Stomach (tissue), 9 donors: ENCODE results near the gene CHTF18. TPM values are rescaled to one million over a fixed set of nuclear protein-coding genes. Genes with fewer than 3 reads are reported as not detected.

ENCODE experiments used
- DNase-seq, 2 donors: peaks; one replicate each; pipeline versions ENCODE4 v3.0.0 to v3.0.0-alpha.2; 2013 to 2019
- H3K27ac ChIP-seq, 5 donors: fragments of 200-600 bp in 4 of 5; sonication (generic) in 4 of 5; one replicate each; pipeline ENCODE4 v1.5.1; 2013 to 2019; ENCODE audit warnings: mild to moderate bottlenecking in 1 of 5, moderate library complexity in 1 of 5
- H3K27me3 ChIP-seq, 3 donors: fragments of 200-600 bp; sonication (generic); one replicate each; pipeline ENCODE4 v1.5.1; 2017 to 2019; ENCODE audit warnings: mixed run types in 1 of 3
- H3K36me3 ChIP-seq, 4 donors: fragments of 200-600 bp; sonication (generic); 1 replicate in 3 of 4; 2 replicates in 1 of 4; pipeline ENCODE4 v1.5.1; 2016 to 2019
- H3K4me1 ChIP-seq, 4 donors: fragments of 200-600 bp; sonication (generic); one replicate each; pipeline ENCODE4 v1.5.1; 2016 to 2019
- H3K4me3 ChIP-seq, 4 donors: fragments of 200-600 bp; sonication (generic) in 3 of 4; one replicate each; pipeline ENCODE4 v1.5.1; 2016 to 2019; ENCODE audit warnings: mild to moderate bottlenecking in 1 of 4
- H3K9me3 ChIP-seq, 4 donors: fragments of 200-600 bp; sonication (generic); one replicate each; pipeline ENCODE4 v1.5.1; 2016 to 2019
- EP300 ChIP-seq: sonication (generic); formaldehyde crosslinking; IDR thresholded peaks from one replicate; pipeline ENCODE4 v1.6.1; 2017; ENCODE audit warnings: antibody characterized with exemption
- POLR2A ChIP-seq, 4 donors: fragments of 450-650 bp; IDR thresholded peaks; one replicate each; pipeline ENCODE4 v1.6.1; 2016; ENCODE audit warnings: antibody characterized with exemption in 4 of 4, control low read depth in 2 of 4, mild to moderate bottlenecking in 1 of 4, moderate library complexity in 1 of 4
- POLR2AphosphoS5 ChIP-seq, 3 donors: sonication (generic); formaldehyde crosslinking; IDR thresholded peaks; one replicate each; pipeline ENCODE4 v1.6.1; 2016; ENCODE audit warnings: antibody characterized with exemption in 3 of 3
- WGBS, 5 donors: extraction: QIAGEN DNeasy Blood & Tissue Kit in 3 of 5; methylation state at CpG; one replicate each; pipeline versions ENCODE4 v1.1.5 to v1.1.7; 2013 to 2018; 5-methylcytosine and 5-hydroxymethylcytosine counted together
- intact Hi-C: fragments of 100-400 bp; cut with DNase I; formaldehyde crosslinking; loops from one replicate; pipeline ENCODE4 v1.15.1; 2023; ENCODE audit warnings: low total_unique reads
- polyA plus RNA-seq, 3 donors: library from polyadenylated mRNA; stranded (reverse); fragments of 200-250 nt; gene quantifications; one replicate each; pipeline ENCODE4 v1.2.3, GENCODE V29; 2013
- total RNA-seq, 5 donors: library from RNA; depleted of rRNA; stranded (reverse); fragments of >200 nt; gene quantifications; one replicate each; pipeline versions ENCODE4 v1.1.0 to v1.2.3, GENCODE V29; 2014 to 2016
- TF ChIP-seq, protein P1 (sequence below), 7 experiments: fragments of 450-650 bp in 4 of 7; fragments of 200-600 bp in 3 of 7; sonication (generic) in 3 of 7; IDR thresholded peaks; one replicate each; pipeline ENCODE4 v1.5.1; 2016 to 2019; ENCODE audit warnings: antibody characterized with exemption in 7 of 7, control low read depth in 2 of 7, mild to moderate bottlenecking in 1 of 7
- donor health status: healthy with polysubstance abuse.
- donor health status: Bipolar disorder and iron deficiency.
- donor health status: healthy.

CHTF18 gene
- total and polyA plus RNA-seq, 8 donors: 2.9 to 143 (median 21.5) TPM

DNA sequence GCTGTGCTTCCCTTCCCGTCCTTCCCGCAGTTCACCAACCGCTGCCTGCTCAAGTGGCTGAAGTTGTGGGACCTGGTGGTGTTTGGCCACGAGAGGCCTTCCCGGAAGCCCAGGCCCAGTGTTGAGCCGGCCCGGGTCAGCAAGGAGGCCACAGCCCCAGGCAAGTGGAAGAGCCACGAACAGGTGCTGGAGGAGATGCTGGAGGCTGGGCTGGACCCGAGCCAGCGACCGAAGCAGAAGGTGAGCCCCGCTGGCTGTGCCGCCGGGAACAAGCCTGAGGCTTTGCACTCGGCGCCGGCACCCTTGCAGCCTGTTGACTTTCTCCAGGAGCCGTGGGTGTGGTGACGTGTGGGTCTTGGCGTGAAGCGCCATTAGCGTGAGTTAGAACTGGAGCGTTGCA, 2.7 kb downstream of the CHTF18 start:
- Histone ChIP-seq H3K4me3 (no peak overlapping the region), H3K27ac (no peak overlapping the region), H3K9me3 (no peaks in the 10 kb centered on the region), H3K36me3 (peaks cover 3 to 43% (median 23%) of the 10 kb centered on the region in 4 donors), H3K4me1 (peaks cover 22 to 30% (median 27%) of the 10 kb centered on the region in 4 donors), H3K27me3 (peaks cover 0 to 7% (median 0%) of the 10 kb centered on the region in 3 donors)
- no peak for DNase-seq
- WGBS, 5 donors: 95 to 97% (median 96%) methylated on average over 15 to 23 of the region's 23 CpGs
- no peak for TF ChIP-seq POLR2AphosphoS5 (IDR thresholded peaks at IDR 0.05)
- no peak for TF ChIP-seq EP300
- TF ChIP-seq POLR2A (IDR thresholded peaks at IDR 0.05): no peak
- TF ChIP-seq, protein P1, sequence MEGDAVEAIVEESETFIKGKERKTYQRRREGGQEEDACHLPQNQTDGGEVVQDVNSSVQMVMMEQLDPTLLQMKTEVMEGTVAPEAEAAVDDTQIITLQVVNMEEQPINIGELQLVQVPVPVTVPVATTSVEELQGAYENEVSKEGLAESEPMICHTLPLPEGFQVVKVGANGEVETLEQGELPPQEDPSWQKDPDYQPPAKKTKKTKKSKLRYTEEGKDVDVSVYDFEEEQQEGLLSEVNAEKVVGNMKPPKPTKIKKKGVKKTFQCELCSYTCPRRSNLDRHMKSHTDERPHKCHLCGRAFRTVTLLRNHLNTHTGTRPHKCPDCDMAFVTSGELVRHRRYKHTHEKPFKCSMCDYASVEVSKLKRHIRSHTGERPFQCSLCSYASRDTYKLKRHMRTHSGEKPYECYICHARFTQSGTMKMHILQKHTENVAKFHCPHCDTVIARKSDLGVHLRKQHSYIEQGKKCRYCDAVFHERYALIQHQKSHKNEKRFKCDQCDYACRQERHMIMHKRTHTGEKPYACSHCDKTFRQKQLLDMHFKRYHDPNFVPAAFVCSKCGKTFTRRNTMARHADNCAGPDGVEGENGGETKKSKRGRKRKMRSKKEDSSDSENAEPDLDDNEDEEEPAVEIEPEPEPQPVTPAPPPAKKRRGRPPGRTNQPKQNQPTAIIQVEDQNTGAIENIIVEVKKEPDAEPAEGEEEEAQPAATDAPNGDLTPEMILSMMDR (IDR thresholded peaks at IDR 0.05): no peak
- intact Hi-C loops: no loop called here

DNA sequence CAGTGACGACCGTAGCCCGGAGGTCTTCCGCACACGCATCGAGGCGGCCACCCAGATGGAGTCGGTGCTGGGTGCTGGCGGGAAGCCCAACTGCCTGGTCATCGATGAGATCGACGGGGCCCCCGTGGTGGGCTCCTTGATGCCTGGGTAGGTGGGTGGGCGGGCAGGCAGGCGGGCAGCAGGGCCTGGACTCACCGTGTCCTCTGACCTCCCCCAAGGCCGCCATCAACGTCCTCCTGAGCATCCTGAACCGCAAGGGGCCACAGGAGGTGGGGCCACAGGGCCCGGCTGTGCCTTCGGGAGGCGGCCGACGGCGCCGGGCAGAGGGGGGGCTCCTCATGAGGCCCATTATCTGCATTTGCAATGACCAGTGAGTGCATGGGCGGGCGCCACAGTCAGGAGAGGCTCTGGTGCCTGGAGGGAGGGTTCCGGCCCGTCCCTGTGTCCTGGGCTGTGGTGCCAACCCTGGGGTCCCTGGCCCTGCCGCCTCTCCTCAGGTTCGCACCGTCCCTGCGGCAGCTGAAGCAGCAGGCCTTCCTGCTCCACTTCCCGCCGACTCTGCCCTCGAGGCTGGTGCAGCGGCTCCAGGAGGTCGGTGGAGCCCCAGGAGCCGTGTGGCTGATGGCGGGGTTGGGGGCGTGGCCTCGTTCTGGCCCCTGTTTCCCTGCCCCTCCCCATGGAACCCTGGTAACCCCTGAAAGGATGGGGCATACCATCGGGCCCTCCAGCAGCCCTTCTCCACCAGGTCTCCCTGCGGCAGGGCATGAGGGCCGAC, 4.0 kb downstream of the CHTF18 start:
- Histone ChIP-seq H3K9me3 (no peaks in the 10 kb centered on the region), H3K4me1 (peaks cover 13 to 20% (median 17%) of the 10 kb centered on the region in 4 donors), H3K4me3 (no peak overlapping the region), H3K27me3 (peaks cover 0 to 20% (median 2%) of the 10 kb centered on the region in 3 donors), H3K27ac (no peak overlapping the region), H3K36me3 (peaks cover 0 to 32% (median 13%) of the 10 kb centered on the region in 4 donors)
- no peak for DNase-seq
- TF ChIP-seq POLR2AphosphoS5 (IDR thresholded peaks at IDR 0.05): no peak
- TF ChIP-seq EP300: no peak
- TF ChIP-seq, protein P1 (IDR thresholded peaks at IDR 0.05): no peak
- no peak for TF ChIP-seq POLR2A (IDR thresholded peaks at IDR 0.05)
- WGBS, 5 donors: 89 to 97% (median 93%) methylated on average over 35 to 46 of the region's 46 CpGs
- intact Hi-C loops: no loop called here

DNA sequence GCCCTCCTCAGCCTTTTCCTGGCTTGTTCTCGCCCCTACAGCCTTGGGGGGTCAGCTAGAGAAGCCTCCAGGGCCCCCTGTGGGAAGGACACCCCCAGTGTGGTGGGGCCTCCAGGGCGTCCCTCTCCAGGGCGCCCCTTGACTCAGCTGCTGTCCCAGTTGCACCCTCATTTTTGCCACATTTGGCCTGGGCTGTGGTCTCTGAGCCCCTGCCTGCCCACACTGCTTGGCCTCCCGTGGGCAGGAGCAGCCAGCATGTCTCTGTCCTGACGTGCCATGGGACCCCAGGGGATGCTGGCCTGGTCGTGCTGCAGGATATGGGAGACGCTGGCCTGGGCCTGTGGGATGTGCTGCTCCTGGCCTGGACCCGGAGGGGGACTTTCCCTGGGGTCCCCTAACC, 5.0 kb downstream of the CHTF18 start:
- 81 to 97% (median 87%) methylated on average over 5 to 8 of the region's 8 CpGs; no CpG with 5 or more reads in 1 of the 5 donors for WGBS, 5 donors
- intact Hi-C loops: no loop called here

DNA sequence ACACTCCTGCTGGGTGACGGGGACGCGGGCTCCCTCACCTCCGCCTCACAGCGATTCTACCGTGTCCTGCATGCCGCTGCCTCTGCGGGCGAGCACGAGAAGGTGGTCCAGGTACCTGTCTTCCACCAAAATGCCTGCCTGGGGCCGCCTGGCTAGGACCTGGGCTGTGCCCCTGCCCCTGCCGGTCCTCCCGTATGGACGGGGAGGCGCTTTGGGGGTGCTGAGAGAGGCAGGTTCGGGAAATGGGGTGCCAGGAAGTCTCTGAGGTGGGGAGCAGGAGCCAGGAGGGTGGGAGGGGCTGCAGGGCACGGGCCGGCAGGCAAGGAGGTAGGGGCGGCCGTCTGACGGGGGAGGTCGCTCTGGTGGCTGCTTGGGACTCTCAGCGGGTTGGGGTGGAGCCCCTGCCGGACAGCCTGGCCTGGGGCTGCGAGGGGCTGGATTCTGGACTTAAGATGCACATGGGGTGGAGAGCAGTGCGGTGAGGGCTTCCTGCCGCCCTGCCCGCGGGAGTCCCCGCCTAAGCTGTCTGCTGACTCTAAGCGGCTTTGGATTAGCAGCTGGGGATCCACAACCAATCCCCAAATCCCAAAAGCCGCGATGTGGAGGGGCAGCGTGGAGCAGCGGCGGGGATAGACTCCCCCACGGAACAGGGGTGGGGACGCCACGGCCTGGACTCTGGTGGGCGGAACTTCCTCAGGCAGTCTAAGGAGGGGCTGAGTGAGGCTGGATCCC, 5.8 kb downstream of the CHTF18 start:
- peaks cover 4 to 7% (median 5%) of the 10 kb centered on the region in 4 donors for H3K4me1 ChIP-seq
- intact Hi-C loops: no loop called here
- H3K27me3 ChIP-seq: peaks cover 2 to 38% (median 3%) of the 10 kb centered on the region in 3 donors
- WGBS, 5 donors: 86 to 93% (median 90%) methylated on average over 23 to 40 of the region's 40 CpGs
- DNase-seq: no peak
- H3K36me3 ChIP-seq: peaks cover 0 to 32% (median 13%) of the 10 kb centered on the region in 4 donors
- TF ChIP-seq POLR2AphosphoS5 (IDR thresholded peaks at IDR 0.05): no peak
- TF ChIP-seq EP300: no peak
- no peak for TF ChIP-seq POLR2A (IDR thresholded peaks at IDR 0.05)
- TF ChIP-seq, protein P1 (IDR thresholded peaks at IDR 0.05): no peak
- H3K27ac ChIP-seq: no peak overlapping the region
- H3K4me3 ChIP-seq: no peak overlapping the region
- peaks cover 0 to 4% (median 0%) of the 10 kb centered on the region in 4 donors for H3K9me3 ChIP-seq

More for the DNA sequence above, 5.0 kb downstream of the CHTF18 start:
- Histone ChIP-seq H3K36me3 (peaks cover 0 to 32% (median 13%) of the 10 kb centered on the region in 4 donors), H3K4me3 (no peak overlapping the region), H3K27ac (no peak overlapping the region), H3K27me3 (peaks cover 0 to 30% (median 2%) of the 10 kb centered on the region in 3 donors), H3K9me3 (peaks cover 0 to 4% (median 0%) of the 10 kb centered on the region in 4 donors), H3K4me1 (peaks cover 9 to 15% (median 12%) of the 10 kb centered on the region in 4 donors)
- no peak for DNase-seq
- TF ChIP-seq POLR2AphosphoS5 (IDR thresholded peaks at IDR 0.05) (no peak), EP300 (no peak), POLR2A (IDR thresholded peaks at IDR 0.05) (no peak)
- TF ChIP-seq, protein P1 (IDR thresholded peaks at IDR 0.05): no peak
